Osteocyte (in vitro differentiated cells): Measurements from ENCODE around the gene NEK10. TPM values are rescaled to one million over a fixed set of nuclear protein-coding genes. Genes with fewer than 3 reads are reported as not detected.

Source experiments
- DNase-seq: peaks from one replicate; pipeline ENCODE4 v3.0.0; 2021; ENCODE audit warnings: mixed read lengths; ENCODE audit not compliant: unreplicated experiment; ENCODE audit errors: extremely low spot score
- H3K27ac Mint-ChIP-seq: one replicate; pipeline ENCODE4 v1.8.0; 2021; ENCODE audit warnings: mild to moderate bottlenecking, mixed read lengths; ENCODE audit not compliant: unreplicated experiment
- H3K27me3 Mint-ChIP-seq: one replicate; pipeline ENCODE4 v1.8.0; 2021; ENCODE audit warnings: mixed read lengths; ENCODE audit not compliant: unreplicated experiment
- H3K36me3 Mint-ChIP-seq: one replicate; pipeline ENCODE4 v1.8.0; 2021; ENCODE audit warnings: mixed read lengths; ENCODE audit not compliant: unreplicated experiment
- H3K4me1 Mint-ChIP-seq: one replicate; pipeline ENCODE4 v1.8.0; 2021; ENCODE audit warnings: mixed read lengths; ENCODE audit not compliant: unreplicated experiment
- H3K4me3 Mint-ChIP-seq: one replicate; pipeline ENCODE4 v1.8.0; 2021; ENCODE audit warnings: mild to moderate bottlenecking, moderate library complexity, mixed read lengths; ENCODE audit not compliant: unreplicated experiment
- H3K9me3 Mint-ChIP-seq: one replicate; pipeline ENCODE4 v1.8.0; 2021; ENCODE audit warnings: mixed read lengths; ENCODE audit not compliant: unreplicated experiment
- CTCF ChIP-seq: fragments of 200-600 bp; sonication (generic); IDR thresholded peaks from 2 replicates; pipeline ENCODE4 v1.5.0; 2021; ENCODE audit warnings: antibody characterized with exemption, mild to moderate bottlenecking, moderate library complexity
- total RNA-seq: library from RNA; stranded (reverse); gene quantifications from 2 replicates; pipeline ENCODE4 v1.2.1, GENCODE V29; 2021

The NEK10 gene
- total RNA-seq, 1 donor from 2014 or later, result 6.8 TPM

DNA sequence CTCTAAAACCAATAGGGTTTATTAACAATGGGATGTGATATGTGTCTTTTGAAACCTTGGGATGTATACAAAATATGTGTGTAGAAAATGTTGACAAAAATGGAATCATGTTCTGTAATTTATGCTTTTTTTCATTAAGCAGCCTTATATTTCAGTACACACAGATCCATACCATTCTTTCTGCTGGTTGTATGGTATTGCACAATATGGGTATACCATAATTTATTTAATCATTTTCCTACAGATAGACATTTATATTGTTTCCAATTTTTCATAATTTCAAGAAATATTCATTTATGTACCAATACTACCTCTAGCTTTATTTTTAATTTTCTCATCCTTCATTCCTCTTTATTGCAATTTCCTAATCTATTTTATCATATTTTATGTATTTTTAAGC lies 83.5 kb downstream of the NEK10 start:
- Mint-ChIP-seq H3K27me3 (no peaks in the 10 kb centered on the region), H3K36me3 (peaks cover 13% of the 10 kb centered on the region), H3K9me3 (no peaks in the 10 kb centered on the region), H3K4me3 (no peak overlapping the region), H3K4me1 (peaks cover 9% of the 10 kb centered on the region), H3K27ac (no peak overlapping the region)
- DNase-seq, result no peak
- no peak for TF ChIP-seq CTCF

GRCh38 chr3:27281671-27282150 lies 87.5 kb downstream of the NEK10 start:
- no peaks in the 10 kb centered on the region for H3K9me3 Mint-ChIP-seq
- no peak for TF ChIP-seq CTCF
- H3K27me3 Mint-ChIP-seq, result no peaks in the 10 kb centered on the region
- H3K4me1 Mint-ChIP-seq, result no peaks in the 10 kb centered on the region
- H3K27ac Mint-ChIP-seq, result no peak overlapping the region
- no peak for DNase-seq
- peaks cover 9% of the 10 kb centered on the region for H3K36me3 Mint-ChIP-seq
- no peak overlapping the region for H3K4me3 Mint-ChIP-seq

GRCh38 chr3:27279123-27279522 lies 90.1 kb downstream of the NEK10 start:
- H3K4me1 Mint-ChIP-seq, result peaks cover 4% of the 10 kb centered on the region
- H3K27me3 Mint-ChIP-seq, result no peaks in the 10 kb centered on the region
- DNase-seq, result no peak
- no peaks in the 10 kb centered on the region for H3K9me3 Mint-ChIP-seq
- H3K4me3 Mint-ChIP-seq, result no peak overlapping the region
- H3K27ac Mint-ChIP-seq, result no peak overlapping the region
- peaks cover 18% of the 10 kb centered on the region for H3K36me3 Mint-ChIP-seq
- peak; percentile 68 for TF ChIP-seq CTCF

DNA sequence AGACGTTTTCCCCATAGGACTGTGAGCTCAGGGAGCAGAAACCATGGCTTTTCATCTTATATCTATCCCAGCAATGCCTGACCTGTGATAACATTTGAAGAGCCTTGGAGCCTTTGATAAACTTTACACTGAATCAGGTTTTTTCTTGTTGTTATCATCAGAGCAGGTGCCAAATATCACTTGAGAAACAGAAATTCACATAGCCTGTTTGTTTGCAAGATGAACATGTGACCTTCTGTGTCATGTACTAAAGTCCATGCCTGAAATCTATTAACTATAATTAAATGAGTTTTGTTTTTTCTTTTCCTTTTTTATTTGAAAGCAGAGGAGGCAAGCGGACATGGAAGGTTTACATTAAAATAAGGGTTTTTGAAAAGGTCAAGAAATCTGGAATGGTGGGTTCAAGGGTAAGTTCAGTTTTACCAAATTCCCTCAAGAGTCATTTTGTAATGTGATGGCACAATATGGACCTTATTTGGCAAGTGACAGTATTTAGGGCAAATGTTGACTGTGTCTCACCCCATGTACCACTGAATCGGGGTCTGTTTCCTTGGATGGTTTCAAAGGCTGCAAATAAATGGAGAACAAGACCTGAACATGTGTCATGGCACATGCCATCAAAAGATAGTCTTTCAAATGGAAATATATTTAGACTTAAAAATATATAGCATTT lies 90.7 kb downstream of the NEK10 start:
- peaks cover 18% of the 10 kb centered on the region for H3K36me3 Mint-ChIP-seq
- H3K4me3 Mint-ChIP-seq, result no peak overlapping the region
- DNase-seq, result no peak
- no peaks in the 10 kb centered on the region for H3K9me3 Mint-ChIP-seq
- no peaks in the 10 kb centered on the region for H3K27me3 Mint-ChIP-seq
- no peak overlapping the region for H3K27ac Mint-ChIP-seq
- TF ChIP-seq CTCF, result no peak
- H3K4me1 Mint-ChIP-seq, result peaks cover 4% of the 10 kb centered on the region

- H3K4me1 Mint-ChIP-seq, result peaks cover 4% of the 10 kb centered on the region
- no peak overlapping the region for H3K4me3 Mint-ChIP-seq
- TF ChIP-seq CTCF, result no peak
- H3K27ac Mint-ChIP-seq, result no peak overlapping the region
- H3K9me3 Mint-ChIP-seq, result peaks cover 2% of the 10 kb centered on the region
- H3K27me3 Mint-ChIP-seq, result no peaks in the 10 kb centered on the region
- no peak for DNase-seq
- H3K36me3 Mint-ChIP-seq, result peaks cover 15% of the 10 kb centered on the region
Measured at GRCh38 chr3:27275441-27275990, 93.7 kb downstream of the NEK10 start.
